Skeletal muscle satellite cell (primary cell): Measurements from ENCODE around the gene ZNF320.
"Not testable (repeated sequence)": the region's sequence is repeated elsewhere in the genome, so short reads cannot be mapped to it uniquely, and the experiment has no call there.

ENCODE experiments used
- H3K27me3 ChIP-seq: 2 replicates; pipeline ENCODE4 v1.7.0; 2013; ENCODE audit warnings: low read length; ENCODE audit not compliant: control insufficient read depth, insufficient read depth
- H3K36me3 ChIP-seq: 2 replicates; pipeline ENCODE4 v1.7.0; 2013; ENCODE audit warnings: mild to moderate bottlenecking, control low read depth, low read length; ENCODE audit not compliant: insufficient read depth
- H3K4me1 ChIP-seq: 2 replicates; pipeline ENCODE4 v1.7.0; 2013; ENCODE audit warnings: low read length; ENCODE audit not compliant: control insufficient read depth, insufficient read depth
- H3K4me2 ChIP-seq: 2 replicates; pipeline ENCODE4 v1.7.0; 2013; ENCODE audit warnings: mild to moderate bottlenecking, low read length
- H3K4me3 ChIP-seq: 2 replicates; pipeline ENCODE4 v1.7.0; 2013; ENCODE audit warnings: low read length
- H3K9ac ChIP-seq: 2 replicates; pipeline ENCODE4 v1.7.0; 2013; ENCODE audit warnings: mild to moderate bottlenecking, low read depth, low read length, moderate library complexity
- H3K9me3 ChIP-seq: replicated peaks from 2 replicates; pipeline ENCODE4 v1.7.0; 2013; ENCODE audit warnings: mild to moderate bottlenecking, control low read depth, low read length

The ZNF320 gene

DNA sequence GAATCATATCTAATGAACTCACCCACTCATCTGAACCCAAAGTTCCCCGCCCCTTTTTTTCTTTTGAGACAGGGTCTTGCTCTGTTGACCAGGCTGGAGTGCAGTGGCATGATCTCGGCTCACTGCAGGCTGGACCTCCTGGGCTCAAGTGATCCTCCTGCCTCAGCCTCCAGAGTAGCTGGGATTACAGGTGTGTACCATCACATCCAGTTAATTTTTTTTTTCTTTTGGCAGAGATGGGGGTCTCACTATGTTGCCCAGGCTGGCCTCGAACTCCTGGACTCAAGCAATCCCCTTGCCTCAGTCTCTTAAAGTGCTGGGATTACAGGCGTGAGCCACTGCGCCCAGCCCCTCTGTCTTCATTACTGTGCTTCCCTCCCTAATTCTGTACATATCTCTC lies 43.5 kb upstream of the ZNF320 start:
- H3K4me1 ChIP-seq, H3K27me3 ChIP-seq, H3K9me3 ChIP-seq, H3K36me3 ChIP-seq, H3K9ac ChIP-seq, H3K4me2 ChIP-seq, H3K4me3 ChIP-seq: not testable (repeated sequence)

DNA sequence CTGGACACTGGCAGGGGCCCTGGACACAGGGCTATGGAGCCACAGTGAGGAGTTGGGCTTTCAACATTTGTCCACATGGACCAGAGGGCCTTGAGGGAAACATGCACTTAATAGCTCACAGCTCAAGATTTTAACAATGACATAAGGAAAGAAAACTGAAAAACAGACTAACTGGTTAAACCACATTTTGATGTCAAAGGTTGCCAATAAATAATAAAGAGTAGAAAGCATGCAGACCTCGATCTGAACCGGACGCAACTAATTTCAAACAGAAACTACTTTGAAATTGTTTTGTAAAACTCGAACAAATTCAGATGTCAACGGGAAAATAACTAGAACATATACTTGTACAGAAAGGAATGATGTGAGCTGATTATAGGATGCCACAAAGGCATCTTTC lies 41.3 kb upstream of the ZNF320 start:
- no peak overlapping the region for H3K4me3 ChIP-seq
- H3K36me3 ChIP-seq, result peaks cover 10% of the 10 kb centered on the region
- H3K4me2 ChIP-seq, result no peak overlapping the region
- H3K4me1 ChIP-seq, result no peaks in the 10 kb centered on the region
- H3K27me3 ChIP-seq, result no peaks in the 10 kb centered on the region
- no peaks in the 10 kb centered on the region for H3K9me3 ChIP-seq
- H3K9ac ChIP-seq, result no peak overlapping the region

DNA sequence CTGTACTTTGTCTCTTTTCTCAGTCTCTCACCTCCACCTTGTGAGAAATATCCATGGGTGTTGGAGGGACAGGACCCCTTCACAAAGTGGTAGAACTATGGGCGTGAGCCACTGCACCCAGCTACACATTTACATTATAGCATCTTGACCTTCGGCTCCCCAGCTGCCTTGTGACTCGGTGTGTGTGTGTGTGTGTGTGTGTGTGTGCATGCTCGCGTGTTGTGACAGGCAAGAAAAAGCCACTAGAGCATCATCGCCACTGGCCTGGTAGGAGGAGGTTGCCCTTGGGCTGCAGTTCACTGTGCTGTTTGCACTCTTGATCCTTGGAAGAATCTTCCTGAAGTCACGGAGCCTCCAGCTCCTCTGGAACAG lies 39.5 kb upstream of the ZNF320 start:
- Histone ChIP-seq H3K9ac (no peak overlapping the region), H3K9me3 (no peaks in the 10 kb centered on the region), H3K4me3 (no peak overlapping the region)

DNA sequence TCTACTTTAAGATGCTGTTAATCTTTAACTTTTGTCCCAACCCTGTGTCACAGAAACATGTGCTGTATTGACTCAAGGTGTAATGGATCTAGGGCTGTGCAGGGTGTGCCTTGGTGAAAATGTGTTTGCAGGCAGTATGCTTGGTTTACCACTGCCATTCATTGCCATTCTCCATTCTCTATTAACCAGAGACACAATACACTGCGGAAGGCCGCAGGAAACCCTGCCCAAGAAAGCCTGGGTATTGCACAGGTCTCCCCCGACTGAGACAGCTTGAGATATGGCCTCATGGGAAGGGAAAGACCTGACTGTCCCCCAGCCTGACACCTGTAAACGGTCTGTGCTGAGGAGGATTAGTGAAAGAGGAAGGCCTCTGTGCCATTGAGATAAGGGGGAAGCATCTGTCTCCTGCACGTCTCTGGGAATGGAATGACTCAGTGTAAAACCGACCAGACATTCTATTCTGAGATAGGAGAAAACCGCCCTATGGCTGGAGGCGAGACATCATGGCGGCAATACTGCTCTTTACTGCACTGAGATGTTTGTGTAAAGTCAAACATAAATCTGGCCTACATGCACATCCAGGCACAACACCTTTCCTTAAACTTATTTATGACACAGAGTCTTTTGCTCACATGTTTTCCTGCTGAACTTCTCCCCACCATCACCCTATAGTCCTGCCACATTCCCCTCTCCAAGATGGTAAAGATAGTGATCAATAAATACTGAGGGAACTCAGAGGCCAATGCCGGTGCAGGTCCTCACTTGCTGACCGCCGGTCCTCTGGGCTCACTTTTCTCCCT lies 38.9 kb upstream of the ZNF320 start:
- no peak overlapping the region for H3K9ac ChIP-seq
- no peaks in the 10 kb centered on the region for H3K27me3 ChIP-seq
- no peaks in the 10 kb centered on the region for H3K4me1 ChIP-seq
- H3K4me3 ChIP-seq, result no peak overlapping the region
- no peaks in the 10 kb centered on the region for H3K9me3 ChIP-seq
- H3K36me3 ChIP-seq, result peaks cover 10% of the 10 kb centered on the region
- no peak overlapping the region for H3K4me2 ChIP-seq

More for the DNA sequence above, 39.5 kb upstream of the ZNF320 start:
- Histone ChIP-seq H3K36me3 (peaks cover 10% of the 10 kb centered on the region), H3K4me1 (no peaks in the 10 kb centered on the region), H3K27me3 (no peaks in the 10 kb centered on the region), H3K4me2 (no peak overlapping the region)

DNA sequence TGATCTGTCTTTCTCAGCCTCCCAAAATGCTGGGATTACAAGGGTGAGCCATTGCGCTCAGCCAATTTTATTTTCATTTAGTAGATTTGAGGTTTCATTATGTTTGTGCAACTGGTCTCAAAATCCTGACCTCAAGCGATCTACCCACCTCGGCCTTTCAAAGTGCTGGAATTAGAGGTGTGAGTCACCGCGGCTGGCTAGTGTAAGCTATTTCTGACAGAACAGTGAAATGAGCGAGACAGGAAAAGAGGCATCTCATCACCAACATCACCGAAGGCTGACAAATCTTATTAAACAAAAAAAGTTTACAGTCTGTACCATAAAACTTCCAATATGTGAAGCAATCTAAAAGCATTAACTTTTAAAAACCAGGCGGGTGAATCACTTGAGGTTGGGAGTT lies 38.0 kb upstream of the ZNF320 start:
- no peaks in the 10 kb centered on the region for H3K27me3 ChIP-seq

DNA sequence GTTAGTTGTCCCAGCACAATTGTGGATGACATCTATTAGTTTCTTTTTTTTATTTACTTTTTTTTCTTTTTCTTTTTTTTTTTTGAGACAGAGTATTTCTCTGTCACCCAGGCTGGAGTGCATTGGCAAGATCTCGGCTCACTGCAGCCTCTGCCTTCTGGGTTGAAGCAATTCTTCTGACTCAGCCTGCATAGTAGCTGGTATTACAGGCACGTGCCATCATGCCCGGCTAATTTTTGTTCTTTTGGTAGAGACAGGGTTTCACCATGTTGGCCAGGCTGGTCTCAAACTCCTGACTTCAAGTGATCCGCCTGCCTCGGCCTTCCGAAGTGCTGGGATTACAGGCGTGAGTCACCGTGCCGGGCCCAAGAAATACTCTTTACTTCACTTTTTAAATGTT lies 27.2 kb upstream of the ZNF320 start:
- peaks cover 10% of the 10 kb centered on the region for H3K36me3 ChIP-seq
- H3K4me1 ChIP-seq, H3K4me3 ChIP-seq, H3K4me2 ChIP-seq, H3K9me3 ChIP-seq, H3K9ac ChIP-seq, H3K27me3 ChIP-seq: not testable (repeated sequence)

More for the DNA sequence above, 38.0 kb upstream of the ZNF320 start:
- Histone ChIP-seq H3K4me3 (no peak overlapping the region), H3K36me3 (peaks cover 10% of the 10 kb centered on the region), H3K4me1 (no peaks in the 10 kb centered on the region), H3K9ac (no peak overlapping the region), H3K9me3 (no peaks in the 10 kb centered on the region), H3K4me2 (no peak overlapping the region)

DNA sequence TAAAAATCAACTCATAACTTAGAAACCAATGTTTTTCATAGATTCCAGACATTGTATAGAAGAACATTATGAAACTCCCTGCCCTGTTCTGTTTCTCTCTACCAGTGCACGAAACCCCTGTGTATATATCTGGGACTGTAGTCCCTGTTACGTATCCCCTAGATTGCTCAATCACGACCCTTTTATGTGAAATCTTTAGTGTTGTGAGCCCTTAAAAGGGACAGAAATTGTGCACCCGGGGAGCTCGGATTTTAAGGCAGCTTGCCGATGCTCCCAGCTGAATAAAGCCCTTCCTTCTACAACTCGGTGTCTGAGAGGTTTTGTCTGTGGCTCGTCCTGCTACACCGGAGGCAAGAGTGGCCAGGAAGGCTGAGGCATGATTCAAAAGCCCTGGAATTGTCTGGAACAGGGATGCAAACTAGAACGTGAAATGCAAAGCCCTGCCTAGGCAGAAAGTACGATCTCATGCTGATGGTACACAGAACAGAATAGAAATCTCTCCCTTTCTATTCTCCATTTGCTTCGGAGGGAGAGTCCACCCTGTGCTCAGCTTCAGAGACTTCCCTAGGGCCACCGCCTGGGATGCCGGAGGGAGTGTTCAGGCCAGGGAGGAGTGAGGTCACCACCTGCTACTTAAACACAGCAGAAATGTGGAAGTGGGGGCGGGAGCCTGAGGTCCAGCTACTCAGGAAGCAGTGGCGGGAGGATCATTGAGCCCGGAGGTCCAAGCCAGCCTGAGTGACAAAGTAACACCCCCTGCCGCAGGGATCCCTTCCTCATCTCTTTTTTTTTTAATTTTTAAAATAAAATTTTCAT lies 26.6 kb upstream of the ZNF320 start:
- Histone ChIP-seq H3K9me3 (no peaks in the 10 kb centered on the region), H3K4me1 (peaks cover 9% of the 10 kb centered on the region), H3K4me2 (peak overlapping the region; percentile 97), H3K4me3 (peak overlapping the region; percentile 96), H3K27me3 (no peaks in the 10 kb centered on the region), H3K9ac (peak overlapping the region; percentile 18), H3K36me3 (peaks cover 10% of the 10 kb centered on the region)

DNA sequence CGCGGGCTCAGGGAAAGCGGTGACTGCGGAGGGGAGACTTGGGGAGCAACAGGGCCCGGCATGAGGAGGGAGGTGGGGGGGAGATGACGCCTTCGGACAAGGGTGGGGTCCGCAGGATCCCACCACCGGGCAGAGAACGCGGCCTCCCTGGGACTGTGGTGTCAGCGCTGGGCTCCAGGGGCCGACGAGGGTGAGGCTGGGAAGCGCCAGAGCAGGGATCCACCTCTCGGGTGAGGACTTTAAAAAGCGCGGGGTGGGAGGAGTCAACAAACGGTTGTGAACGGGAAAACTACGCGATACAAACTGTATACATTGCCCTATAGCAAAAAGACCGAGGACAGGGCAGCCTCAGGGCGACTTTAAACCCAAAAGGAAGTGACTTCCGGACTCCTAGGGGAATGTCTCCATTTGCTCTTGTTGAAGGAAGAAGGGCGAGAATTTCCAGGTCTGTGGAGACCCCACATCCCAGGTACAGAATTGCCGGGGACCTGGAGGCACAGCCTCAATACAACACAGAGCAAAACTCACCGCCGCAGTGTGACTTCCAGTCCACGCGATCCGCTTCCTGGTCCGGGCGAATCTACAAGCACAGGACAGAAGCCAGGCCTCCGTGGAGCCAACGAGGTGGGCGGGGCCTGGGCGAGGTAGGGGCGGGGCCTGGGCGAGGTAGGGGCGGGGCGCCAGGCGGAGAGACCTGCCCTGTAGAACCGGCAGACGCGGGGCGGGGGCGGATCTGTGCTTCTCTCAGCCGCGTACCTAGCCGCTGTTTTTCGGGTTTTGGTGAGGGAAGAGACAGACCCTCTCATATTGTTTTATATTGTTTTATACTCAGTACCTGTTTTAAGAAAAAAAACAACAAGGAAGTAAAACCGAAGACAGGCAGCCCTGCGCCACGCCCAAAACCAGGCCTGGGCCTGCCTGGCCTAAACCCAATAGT lies 25.7 kb upstream of the ZNF320 start, which contains the start of gene ZNF888:
ZNF888 (minus strand) TSS at position 588 of the 937 bp plus-strand sequence. CDS start 5,555 bp downstream, outside the sequence.
- Histone ChIP-seq H3K4me3 (peak within 1 kb of the TSS; percentile 96), H3K36me3 (peaks cover 3% of the 10 kb centered on the region)

DNA sequence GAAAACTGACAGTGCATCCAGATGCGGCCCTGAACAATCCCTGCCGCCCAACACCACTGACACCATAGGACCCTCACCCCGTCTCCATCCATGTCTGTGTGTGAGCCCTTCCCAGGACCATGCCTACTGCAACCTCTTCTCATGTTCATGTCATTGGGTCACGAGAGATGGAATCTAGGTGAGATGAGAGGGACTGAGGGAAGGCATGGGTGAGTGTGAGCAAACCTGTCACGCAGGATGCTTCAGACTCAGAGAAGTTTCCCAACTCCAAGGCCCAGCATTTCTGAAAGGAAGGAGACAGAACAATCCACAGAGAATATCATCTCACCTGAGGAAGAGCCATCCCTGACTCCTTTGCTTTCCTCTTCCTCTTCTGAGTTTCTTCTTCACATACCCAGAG lies 20.1 kb upstream of the ZNF320 start:
- peaks cover 13% of the 10 kb centered on the region for H3K36me3 ChIP-seq
- H3K9ac ChIP-seq, result no peak overlapping the region
- no peak overlapping the region for H3K4me2 ChIP-seq
- no peaks in the 10 kb centered on the region for H3K9me3 ChIP-seq
- H3K4me1 ChIP-seq, result no peaks in the 10 kb centered on the region
- H3K4me3 ChIP-seq, result no peak overlapping the region
- no peaks in the 10 kb centered on the region for H3K27me3 ChIP-seq

More for the DNA sequence above, 25.7 kb upstream of the ZNF320 start, which contains the start of gene ZNF888:
- H3K4me1 ChIP-seq, result peaks cover 9% of the 10 kb centered on the region
- no peaks in the 10 kb centered on the region for H3K27me3 ChIP-seq
- H3K9ac ChIP-seq, result peak within 1 kb of the TSS; percentile 94
- peak within 1 kb of the TSS; percentile 97 for H3K4me2 ChIP-seq
- no peaks in the 10 kb centered on the region for H3K9me3 ChIP-seq

DNA sequence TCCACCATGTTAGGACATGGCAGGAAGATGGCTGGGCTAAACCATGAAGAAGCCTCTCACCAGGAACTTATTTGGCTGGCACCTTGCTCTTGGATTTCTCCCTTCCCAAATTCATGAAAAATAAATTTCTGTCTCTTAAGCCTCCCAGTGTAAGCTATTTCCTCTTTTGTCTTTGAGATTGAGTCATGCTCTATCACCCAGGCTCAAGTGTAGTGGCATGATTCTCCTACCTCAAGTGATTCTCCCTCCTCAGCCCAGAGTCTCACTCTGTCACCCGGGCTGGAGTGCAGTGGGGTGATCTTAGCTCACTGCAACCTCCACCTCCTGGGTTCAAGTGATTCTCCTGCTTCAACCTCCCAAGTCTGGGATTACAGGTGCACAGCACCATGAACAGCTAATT lies 13.2 kb upstream of the ZNF320 start:
- Histone ChIP-seq H3K4me1 (no peaks in the 10 kb centered on the region), H3K9me3 (peaks cover 7% of the 10 kb centered on the region), H3K4me2 (no peak overlapping the region), H3K9ac (no peak overlapping the region), H3K27me3 (no peaks in the 10 kb centered on the region), H3K4me3 (no peak overlapping the region), H3K36me3 (peaks cover 16% of the 10 kb centered on the region)
